Endothelial cell of umbilical vein (primary cell): ENCODE measurements around the gene OR52B6. TPM values are rescaled to one million over a fixed set of nuclear protein-coding genes. Genes with fewer than 3 reads are reported as not detected.

Source experiments
- BruUV-seq: library from RNA; stranded (reverse); fragments of 400-500 nt; replicated peaks from 2 replicates; lab custom pipeline; 2021; lab: Mats Ljungman, UMichigan
- CTCF ChIA-PET: fragments of 300-600, 350-600 bp; sonication (Branson Sonifier 250); formaldehyde crosslinking; loops from one replicate; lab custom pipeline; 2021; ENCODE audit warnings: antibody characterized with exemption, inconsistent platforms; lab: Charles Lee
- POLR2A ChIA-PET: fragments of 300-600, 350-600 bp; sonication (Branson Sonifier 250); formaldehyde crosslinking; loops from one replicate; lab custom pipeline; 2021; ENCODE audit warnings: antibody characterized with exemption, inconsistent platforms; lab: Charles Lee
- DNase-seq: peaks from one replicate; pipeline ENCODE4 v3.0.0-alpha.2; 2011; ENCODE audit warnings: low read depth, low spot score
- FAIRE-seq: peaks from 2 replicates; lab custom pipeline; 2011; peaks lifted over from hg19 to GRCh38; lab: Jason Lieb, UNC
- H2AFZ ChIP-seq: 2 replicates; pipeline ENCODE4 v1.6.0; 2012; ENCODE audit warnings: low read depth, low read length, control low read depth, inconsistent platforms
- H3K27ac ChIP-seq: 2 replicates; pipeline ENCODE4 v1.5.1; 2011; ENCODE audit warnings: low read depth, mild to moderate bottlenecking, control low read depth, low read length, moderate library complexity; ENCODE audit not compliant: insufficient read depth
- H3K27me3 ChIP-seq, 2 experiments: 2 replicates each; pipeline versions ENCODE4 v1.6.0 to v1.6.1; 2011; ENCODE audit warnings: low read length in 2 of 2, mixed read lengths in 1 of 2; ENCODE audit not compliant: control insufficient read depth in 2 of 2, insufficient read depth in 2 of 2
- H3K36me3 ChIP-seq, 2 experiments: 2 replicates in 1 of 2; 3 replicates in 1 of 2; pipeline ENCODE4 v1.5.1; 2011; ENCODE audit warnings: low read length in 2 of 2, mild to moderate bottlenecking in 1 of 2, moderate library complexity in 1 of 2; ENCODE audit not compliant: control insufficient read depth in 2 of 2, insufficient read depth in 2 of 2; ENCODE audit errors: extremely low read depth in 1 of 2
- H3K4me1 ChIP-seq: 3 replicates; pipeline ENCODE4 v1.5.1; 2011; ENCODE audit warnings: mild to moderate bottlenecking, low read length; ENCODE audit not compliant: control insufficient read depth, insufficient read depth; ENCODE audit errors: extremely low read depth
- H3K4me2 ChIP-seq: 2 replicates; pipeline ENCODE4 v1.6.1; 2011; ENCODE audit warnings: low read length, control low read depth, mixed read lengths; ENCODE audit not compliant: insufficient read depth
- H3K4me3 ChIP-seq, 3 experiments: fragments of 200-600 bp in 1 of 3; sonication (generic), shearing (Covaris generic) in 1 of 3; replicated peaks in 1 of 3; 2 replicates each; pipeline ENCODE4 v1.5.1; 2011 to 2016; ENCODE audit warnings: control low read depth in 3 of 3, low read length in 3 of 3, mild to moderate bottlenecking in 2 of 3, inconsistent platforms in 1 of 3, low read depth in 1 of 3, moderate library complexity in 1 of 3; ENCODE audit not compliant: insufficient read depth in 1 of 3
- H3K79me2 ChIP-seq: 2 replicates; pipeline ENCODE4 v1.6.0; 2012; ENCODE audit warnings: low read length, inconsistent platforms; ENCODE audit not compliant: control insufficient read depth, insufficient read depth
- H3K9ac ChIP-seq: replicated peaks from 2 replicates; pipeline ENCODE3; 2011; ENCODE audit warnings: low read length, control low read depth; ENCODE audit not compliant: insufficient read depth; ENCODE audit errors: extremely low read depth
- H3K9me1 ChIP-seq: replicated peaks from 3 replicates; pipeline ENCODE4 v1.6.0; 2011; ENCODE audit warnings: mild to moderate bottlenecking, low read length; ENCODE audit not compliant: control insufficient read depth, insufficient read depth; ENCODE audit errors: extremely low read depth
- H3K9me3 ChIP-seq: replicated peaks from 2 replicates; pipeline ENCODE4 v1.5.1; 2012; ENCODE audit warnings: low read length, inconsistent platforms; ENCODE audit not compliant: control insufficient read depth, insufficient read depth
- H4K20me1 ChIP-seq: replicated peaks from 2 replicates; pipeline ENCODE3; 2011; ENCODE audit warnings: mild to moderate bottlenecking, low read length; ENCODE audit not compliant: control insufficient read depth, insufficient read depth; ENCODE audit errors: extremely low read depth
- EZH2 ChIP-seq: IDR thresholded peaks from 2 replicates; pipeline ENCODE4 v1.6.1; 2012; ENCODE audit warnings: borderline replicate concordance, low read depth, mild to moderate bottlenecking, moderate library complexity, low read length, inconsistent platforms; ENCODE audit not compliant: severe bottlenecking
- FOS ChIP-seq: IDR thresholded peaks from 2 replicates; pipeline ENCODE4 v1.6.1; 2011; ENCODE audit warnings: mild to moderate bottlenecking, low read length, moderate library complexity, borderline replicate concordance; ENCODE audit not compliant: insufficient read depth
- GATA2 ChIP-seq: IDR thresholded peaks from 2 replicates; pipeline ENCODE4 v1.7.0; 2011; ENCODE audit warnings: low read depth, mild to moderate bottlenecking, moderate library complexity, mixed read lengths, low read length; ENCODE audit not compliant: insufficient read length, insufficient read depth
- JUN ChIP-seq: IDR thresholded peaks from 2 replicates; pipeline ENCODE4 v1.6.1; 2011; ENCODE audit warnings: borderline replicate concordance, low read depth; ENCODE audit not compliant: insufficient read length, insufficient read depth
- MYC ChIP-seq: IDR thresholded peaks from one replicate; pipeline ENCODE4 v1.6.1; 2011; ENCODE audit warnings: mild to moderate bottlenecking, low read depth, low read length
- POLR2A ChIP-seq: IDR thresholded peaks from 2 replicates; pipeline ENCODE4 v1.6.1; 2012; ENCODE audit warnings: low read depth, mild to moderate bottlenecking, control low read depth, low read length
- POLR2AphosphoS5 ChIP-seq: IDR thresholded peaks from 2 replicates; pipeline ENCODE4 v1.6.1; 2012; ENCODE audit warnings: low read depth, mild to moderate bottlenecking, control low read depth, low read length, moderate library complexity; ENCODE audit not compliant: insufficient read depth
- dilution Hi-C: fragments of 300-500 bp; cut with MboI; formaldehyde crosslinking; loops from one replicate; pipeline ENCODE4 v1.15.0; 2019; ENCODE audit warnings: low sequenced_read_pairs; ENCODE audit not compliant: extremely low pct_ligation_motif_present
- intact Hi-C: fragments of 100-400 bp; cut with micrococcal nuclease; formaldehyde crosslinking; loops from one replicate; pipeline ENCODE4 v1.10.0; 2022
- polyA plus RNA-seq, 4 experiments: library from polyadenylated mRNA; depleted of rRNA in 3 of 4; stranded (reverse) in 3 of 4; unstranded in 1 of 4; fragments of >200 nt; gene quantifications; 2 replicates each; pipeline versions ENCODE4 v1.2.1 to v1.2.3, GENCODE V29; 2011 to 2012; ENCODE audit warnings: missing spikeins in 1 of 4
- total RNA-seq: library from RNA; stranded (reverse); gene quantifications from 2 replicates; pipeline ENCODE4 v1.2.3, GENCODE V29; 2021
- TF ChIP-seq, protein P1 (sequence below): IDR thresholded peaks from 2 replicates; pipeline ENCODE4 v1.6.1; 2011; ENCODE audit not compliant: insufficient read depth, insufficient read length
- TF ChIP-seq, protein P2 (sequence below), 2 donors: IDR thresholded peaks; 1 replicate in 1 of 2; 2 replicates in 1 of 2; pipeline ENCODE4 v1.5.1; 2011; ENCODE audit warnings: low read length in 2 of 2, mild to moderate bottlenecking in 2 of 2, moderate library complexity in 2 of 2, control low read depth in 1 of 2, inconsistent platforms in 1 of 2, low read depth in 1 of 2; ENCODE audit not compliant: insufficient read depth in 1 of 2; ENCODE audit errors: extremely low read depth in 1 of 2

OR52B6 gene
- total and polyA plus RNA-seq, 2 donors (not counting 3 experiments of a cell fraction or from before 2014, with no cell fraction given) = not detected

DNA sequence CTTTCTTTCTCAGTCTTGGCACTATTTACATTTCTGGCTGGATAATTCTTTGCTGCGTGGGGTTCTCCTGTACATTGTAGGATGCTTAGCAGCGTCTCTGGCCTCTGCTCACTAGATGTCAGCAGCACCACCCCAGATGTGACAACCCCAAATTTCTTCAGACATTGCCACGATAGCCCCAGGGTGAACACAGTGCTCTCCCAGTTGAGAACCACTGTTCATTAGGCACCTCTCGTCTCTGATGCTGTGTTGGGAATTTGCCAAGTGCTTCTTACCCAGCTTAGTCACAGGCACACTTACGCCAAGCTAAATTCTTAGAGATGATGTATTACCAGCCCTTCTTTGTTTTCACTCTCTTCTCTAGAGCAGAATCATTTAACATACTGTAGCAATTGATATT lies 25.2 kb downstream of the OR52B6 start:
- no peak overlapping the region for H3K4me3 ChIP-seq
- no peaks in the 10 kb centered on the region for H4K20me1 ChIP-seq
- H3K9me1 ChIP-seq = no peaks in the 10 kb centered on the region
- DNase-seq = no peak
- CTCF ChIA-PET = interaction anchor here (1.3 to 1.7 kb wide), 2 partner anchors 8 to 79 kb away, joined by 6 to 7 read pairs; partner anchors contain the start of gene TRIM5
- no peaks in the 10 kb centered on the region for H3K4me1 ChIP-seq
- intact Hi-C loops (no loop called here), dilution Hi-C loops (no loop called here)
- no peak overlapping the region for H3K4me2 ChIP-seq
- H3K9ac ChIP-seq = no peak overlapping the region
- BruUV-seq = no TSS peak
- no peak overlapping the region for H3K27ac ChIP-seq
- H3K36me3 ChIP-seq = no peaks in the 10 kb centered on the region
- H3K9me3 ChIP-seq = no peaks in the 10 kb centered on the region
- H3K27me3 ChIP-seq = no peaks in the 10 kb centered on the region
- no peak for TF ChIP-seq POLR2A
- TF ChIP-seq GATA2 = no peak
- TF ChIP-seq POLR2AphosphoS5 = no peak
- TF ChIP-seq, protein P1, sequence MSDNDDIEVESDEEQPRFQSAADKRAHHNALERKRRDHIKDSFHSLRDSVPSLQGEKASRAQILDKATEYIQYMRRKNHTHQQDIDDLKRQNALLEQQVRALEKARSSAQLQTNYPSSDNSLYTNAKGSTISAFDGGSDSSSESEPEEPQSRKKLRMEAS = no peak
- no peak for TF ChIP-seq EZH2
- TF ChIP-seq JUN = no peak
- no peak for TF ChIP-seq FOS
- TF ChIP-seq MYC = no peak
- TF ChIP-seq, protein P2, sequence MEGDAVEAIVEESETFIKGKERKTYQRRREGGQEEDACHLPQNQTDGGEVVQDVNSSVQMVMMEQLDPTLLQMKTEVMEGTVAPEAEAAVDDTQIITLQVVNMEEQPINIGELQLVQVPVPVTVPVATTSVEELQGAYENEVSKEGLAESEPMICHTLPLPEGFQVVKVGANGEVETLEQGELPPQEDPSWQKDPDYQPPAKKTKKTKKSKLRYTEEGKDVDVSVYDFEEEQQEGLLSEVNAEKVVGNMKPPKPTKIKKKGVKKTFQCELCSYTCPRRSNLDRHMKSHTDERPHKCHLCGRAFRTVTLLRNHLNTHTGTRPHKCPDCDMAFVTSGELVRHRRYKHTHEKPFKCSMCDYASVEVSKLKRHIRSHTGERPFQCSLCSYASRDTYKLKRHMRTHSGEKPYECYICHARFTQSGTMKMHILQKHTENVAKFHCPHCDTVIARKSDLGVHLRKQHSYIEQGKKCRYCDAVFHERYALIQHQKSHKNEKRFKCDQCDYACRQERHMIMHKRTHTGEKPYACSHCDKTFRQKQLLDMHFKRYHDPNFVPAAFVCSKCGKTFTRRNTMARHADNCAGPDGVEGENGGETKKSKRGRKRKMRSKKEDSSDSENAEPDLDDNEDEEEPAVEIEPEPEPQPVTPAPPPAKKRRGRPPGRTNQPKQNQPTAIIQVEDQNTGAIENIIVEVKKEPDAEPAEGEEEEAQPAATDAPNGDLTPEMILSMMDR (IDR thresholded peaks at IDR 0.05; ENCODE audit: extremely low read depth in 1 of 2, insufficient read depth in 1 of 2, low read depth in 1 of 2, low read length in 2 of 2) = no peak
- FAIRE-seq = no peak
- POLR2A ChIA-PET = no interaction called here
- H2AFZ ChIP-seq = no peak overlapping the region
- H3K79me2 ChIP-seq = no peaks in the 10 kb centered on the region
